Left renal pelvis (tissue), 4 donors: ENCODE data around the gene STK24. TPM values are rescaled to one million over a fixed set of nuclear protein-coding genes. Genes with fewer than 3 reads are reported as not detected.

Experiments
- DNase-seq, 4 donors: peaks; one replicate each; pipeline ENCODE4 v3.0.0-alpha.2; 2013; ENCODE audit warnings: low read depth in 4 of 4, low spot score in 3 of 4
- polyA plus RNA-seq, 4 donors: library from polyadenylated mRNA; unstranded; fragments of 120-200 nt; gene quantifications; one replicate each; pipeline ENCODE4 v1.2.1, GENCODE V29; 2013; ENCODE audit not compliant: insufficient read length in 4 of 4

STK24 gene
- polyA plus RNA-seq, 4 donors = 58.0 to 134 (median 123) TPM

DNA sequence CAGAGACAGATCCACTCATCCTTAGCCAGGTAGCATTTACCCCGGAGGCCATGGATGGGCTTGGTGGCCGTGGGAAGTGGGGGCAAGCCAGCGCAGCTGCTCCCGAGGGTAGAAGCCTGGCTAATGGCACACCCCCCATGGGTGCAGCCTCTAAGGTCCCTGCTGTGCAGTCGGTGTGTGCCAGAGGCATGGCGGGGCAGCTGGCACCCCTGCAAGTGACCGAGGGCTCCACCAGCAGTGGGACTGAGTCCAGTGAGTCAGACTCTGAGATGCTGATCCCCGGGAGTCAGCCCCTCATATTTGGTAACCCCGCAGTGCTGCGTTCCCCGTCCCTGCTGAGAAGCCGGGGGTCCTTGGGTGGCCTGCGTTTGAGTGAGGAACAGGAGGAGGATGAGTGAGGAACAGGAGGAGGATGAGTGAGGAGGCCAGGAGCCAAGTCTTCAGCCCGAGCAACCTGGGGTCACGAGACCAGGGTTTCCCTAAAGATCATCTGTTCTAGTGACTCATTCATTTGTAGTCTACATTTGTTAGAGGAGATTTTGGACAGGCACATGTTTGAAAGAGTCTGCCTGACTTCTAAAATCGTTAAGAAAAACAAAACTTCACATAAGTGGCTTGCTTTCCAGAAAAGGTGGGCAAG lies 180.7 kb downstream of the STK24 start:
- no peak for DNase-seq

Other genes starting within 250 kb of the STK24 start
- gene SLC15A1, start 175.6 kb upstream of the STK24 start, polyA plus RNA-seq = 10 to 100 TPM in 2 of 4 donors, 1 to 10 TPM in 2; 8.7 to 13.5 (median 11.3) TPM